ENCODE data around the gene CLMN.

The CLMN gene

DNA sequence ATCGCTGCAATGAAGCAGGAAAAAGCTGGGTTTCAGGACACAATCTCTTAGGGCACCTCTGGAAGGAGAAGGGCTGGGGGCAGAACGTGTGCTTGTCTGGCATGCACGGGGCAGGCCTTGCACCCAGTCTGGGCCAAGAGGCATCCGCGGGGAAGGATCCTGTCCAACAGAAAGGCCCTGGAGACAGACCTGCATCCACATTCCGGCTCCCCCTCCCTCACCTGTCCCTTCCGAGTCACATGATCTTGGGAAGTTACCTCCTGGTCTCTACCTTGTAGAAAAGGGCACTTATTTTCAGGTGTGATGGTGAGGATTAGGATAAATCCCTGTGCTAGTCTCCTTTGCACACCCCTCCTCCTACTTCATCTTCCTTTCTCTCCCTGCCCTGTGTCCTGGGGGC lies 25.4 kb downstream of the CLMN start:
- no peak overlapping the region for H3K27ac ChIP-seq (ENCODE audit: low read depth, low read length)

DNA sequence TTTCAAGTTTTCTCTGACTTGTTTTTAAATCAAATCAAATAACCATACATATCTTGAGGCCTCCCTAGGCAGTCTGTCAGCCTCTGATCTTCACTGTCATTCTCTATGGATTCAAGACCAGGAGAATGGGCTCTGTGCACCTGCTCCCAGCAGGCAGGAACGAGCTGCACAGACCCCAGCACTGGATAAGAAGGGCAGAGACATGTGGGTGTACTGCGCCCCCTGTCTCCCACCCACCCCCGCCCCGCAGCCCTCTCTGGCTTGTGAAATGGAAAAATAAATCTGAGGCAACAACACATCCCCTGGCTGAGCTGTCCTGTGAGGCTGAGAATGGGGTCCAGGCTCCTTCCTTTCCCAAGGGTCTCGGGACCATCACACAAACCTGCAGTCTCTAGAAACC lies 26.3 kb downstream of the CLMN start:
- H3K4me1 ChIP-seq (ENCODE audit: control insufficient read depth, insufficient read depth, low read length, unreplicated experiment), result peaks cover 28% of the 10 kb centered on the region
- H3K79me2 ChIP-seq (ENCODE audit: control insufficient read depth, insufficient read depth, low read length, unreplicated experiment), result no peaks in the 10 kb centered on the region
- H3K27me3 ChIP-seq (ENCODE audit: insufficient read depth, low read length), result no peaks in the 10 kb centered on the region
- H3K4me3 ChIP-seq (ENCODE audit: low read depth, low read length), result no peak overlapping the region
- H2AFZ ChIP-seq (ENCODE audit: low read length, unreplicated experiment), result no peak overlapping the region
- no peaks in the 10 kb centered on the region for H3K36me3 ChIP-seq (ENCODE audit: insufficient read depth, low read length)
- no peak overlapping the region for H3K27ac ChIP-seq (ENCODE audit: low read depth, low read length)

More for the DNA sequence above, 25.4 kb downstream of the CLMN start:
- no peaks in the 10 kb centered on the region for H3K27me3 ChIP-seq (ENCODE audit: insufficient read depth, low read length)
- no peaks in the 10 kb centered on the region for H3K79me2 ChIP-seq (ENCODE audit: control insufficient read depth, insufficient read depth, low read length, unreplicated experiment)
- no peaks in the 10 kb centered on the region for H3K36me3 ChIP-seq (ENCODE audit: insufficient read depth, low read length)
- no peak overlapping the region for H2AFZ ChIP-seq (ENCODE audit: low read length, unreplicated experiment)
- H3K4me1 ChIP-seq (ENCODE audit: control insufficient read depth, insufficient read depth, low read length, unreplicated experiment), result peaks cover 28% of the 10 kb centered on the region
- H3K4me3 ChIP-seq (ENCODE audit: low read depth, low read length), result no peak overlapping the region

DNA sequence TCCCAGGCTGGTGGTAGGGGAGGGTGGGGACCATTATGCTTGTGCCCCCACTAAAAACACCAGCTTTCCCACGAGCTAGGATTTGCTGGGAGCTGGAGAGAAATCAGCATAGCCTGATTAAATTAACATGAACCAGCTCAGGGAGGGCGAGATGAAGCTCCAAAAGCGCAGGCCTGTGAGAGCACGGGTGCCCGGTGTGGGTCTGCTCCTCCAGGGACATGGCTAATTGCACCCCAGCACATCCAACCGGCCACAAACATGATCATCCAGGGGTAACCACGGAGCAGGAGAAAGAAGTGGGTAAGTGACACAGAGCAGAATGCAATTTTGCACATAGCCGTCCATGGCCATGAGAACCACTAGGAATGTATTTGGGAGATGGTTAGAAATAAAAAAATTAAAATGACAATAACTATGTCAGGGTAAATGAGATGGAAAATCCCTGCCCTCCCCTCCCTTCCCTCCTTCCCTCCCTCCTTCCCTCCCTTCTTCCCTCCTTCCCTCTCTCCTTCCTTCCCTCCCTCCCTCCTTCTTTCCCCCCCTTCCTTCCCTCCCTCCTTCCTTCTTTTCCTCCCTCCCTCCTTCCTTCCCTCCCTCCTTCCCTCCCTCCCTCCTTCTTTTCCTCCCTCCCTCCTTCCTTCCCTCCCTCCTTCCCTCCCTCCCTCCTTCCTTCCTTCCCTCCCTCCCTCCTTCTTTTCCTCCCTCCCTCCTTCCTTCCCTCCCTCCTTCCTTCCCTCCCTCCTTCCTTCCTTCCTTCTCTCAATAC lies 26.9 kb downstream of the CLMN start:
- H2AFZ ChIP-seq (ENCODE audit: low read length, unreplicated experiment), result no peak overlapping the region
- H3K4me3 ChIP-seq (ENCODE audit: low read depth, low read length), result no peak overlapping the region
- no peaks in the 10 kb centered on the region for H3K36me3 ChIP-seq (ENCODE audit: insufficient read depth, low read length)
- H3K4me1 ChIP-seq (ENCODE audit: control insufficient read depth, insufficient read depth, low read length, unreplicated experiment), result peaks cover 28% of the 10 kb centered on the region
- H3K27me3 ChIP-seq (ENCODE audit: insufficient read depth, low read length), result no peaks in the 10 kb centered on the region
- H3K27ac ChIP-seq (ENCODE audit: low read depth, low read length), result peak overlapping the region; percentile 58
- no peaks in the 10 kb centered on the region for H3K79me2 ChIP-seq (ENCODE audit: control insufficient read depth, insufficient read depth, low read length, unreplicated experiment)

GRCh38 chr14:95291859-95292542 lies 27.7 kb downstream of the CLMN start:
- H2AFZ ChIP-seq (ENCODE audit: low read length, unreplicated experiment), result no peak overlapping the region
- no peaks in the 10 kb centered on the region for H3K27me3 ChIP-seq (ENCODE audit: insufficient read depth, low read length)
- peak overlapping the region; percentile 46; the same call in 1 of the 2 replicates for H3K4me3 ChIP-seq (ENCODE audit: low read depth, low read length)
- peak overlapping the region; percentile 70 for H3K27ac ChIP-seq (ENCODE audit: low read depth, low read length)
- no peaks in the 10 kb centered on the region for H3K36me3 ChIP-seq (ENCODE audit: insufficient read depth, low read length)
- H3K4me1 ChIP-seq (ENCODE audit: control insufficient read depth, insufficient read depth, low read length, unreplicated experiment), result peaks cover 28% of the 10 kb centered on the region
- no peaks in the 10 kb centered on the region for H3K79me2 ChIP-seq (ENCODE audit: control insufficient read depth, insufficient read depth, low read length, unreplicated experiment)

- no peaks in the 10 kb centered on the region for H3K36me3 ChIP-seq (ENCODE audit: insufficient read depth, low read length)
- no peak overlapping the region for H2AFZ ChIP-seq (ENCODE audit: low read length, unreplicated experiment)
- H3K27me3 ChIP-seq (ENCODE audit: insufficient read depth, low read length), result no peaks in the 10 kb centered on the region
- H3K27ac ChIP-seq (ENCODE audit: low read depth, low read length), result peak overlapping the region; percentile 70
- H3K79me2 ChIP-seq (ENCODE audit: control insufficient read depth, insufficient read depth, low read length, unreplicated experiment), result no peaks in the 10 kb centered on the region
- peaks cover 22% of the 10 kb centered on the region for H3K4me1 ChIP-seq (ENCODE audit: control insufficient read depth, insufficient read depth, low read length, unreplicated experiment)
- no peak overlapping the region for H3K4me3 ChIP-seq (ENCODE audit: low read depth, low read length)
These were observed 28.8 kb downstream of the CLMN start for GRCh38 chr14:95290871-95291431.

DNA sequence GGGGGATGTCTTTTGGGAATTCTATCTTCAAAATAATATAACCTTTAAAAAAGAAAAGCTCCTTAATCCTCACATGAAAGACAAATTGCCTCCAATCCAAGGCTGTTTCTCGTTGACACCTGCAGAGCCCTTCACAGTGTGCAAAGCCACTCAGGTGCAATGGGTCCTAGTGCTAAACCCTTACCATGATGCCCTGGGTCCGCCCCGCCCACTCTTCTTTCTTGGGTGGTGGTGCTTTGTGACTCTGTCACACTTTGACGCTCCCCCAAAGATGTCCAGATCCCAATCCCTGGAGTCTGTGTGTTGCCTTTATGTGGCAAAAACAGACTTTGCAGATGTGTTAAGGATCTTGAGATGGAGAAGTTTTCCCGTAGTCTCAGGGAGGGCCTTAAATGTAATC lies 29.7 kb downstream of the CLMN start:
- Histone ChIP-seq H3K4me3 (ENCODE audit: low read depth, low read length) (no peak overlapping the region), H3K27ac (ENCODE audit: low read depth, low read length) (no peak overlapping the region), H3K79me2 (ENCODE audit: control insufficient read depth, insufficient read depth, low read length, unreplicated experiment) (no peaks in the 10 kb centered on the region), H2AFZ (ENCODE audit: low read length, unreplicated experiment) (no peak overlapping the region), H3K36me3 (ENCODE audit: insufficient read depth, low read length) (no peaks in the 10 kb centered on the region), H3K4me1 (ENCODE audit: control insufficient read depth, insufficient read depth, low read length, unreplicated experiment) (peaks cover 21% of the 10 kb centered on the region), H3K27me3 (ENCODE audit: insufficient read depth, low read length) (no peaks in the 10 kb centered on the region)

GRCh38 chr14:95289323-95290010 lies 30.2 kb downstream of the CLMN start:
- peaks cover 17% of the 10 kb centered on the region for H3K4me1 ChIP-seq (ENCODE audit: control insufficient read depth, insufficient read depth, low read length, unreplicated experiment)
- H3K79me2 ChIP-seq (ENCODE audit: control insufficient read depth, insufficient read depth, low read length, unreplicated experiment), result no peaks in the 10 kb centered on the region
- no peak overlapping the region for H3K4me3 ChIP-seq (ENCODE audit: low read depth, low read length)
- no peak overlapping the region for H3K27ac ChIP-seq (ENCODE audit: low read depth, low read length)
- H3K27me3 ChIP-seq (ENCODE audit: insufficient read depth, low read length), result no peaks in the 10 kb centered on the region
- no peaks in the 10 kb centered on the region for H3K36me3 ChIP-seq (ENCODE audit: insufficient read depth, low read length)
- H2AFZ ChIP-seq (ENCODE audit: low read length, unreplicated experiment), result no peak overlapping the region

DNA sequence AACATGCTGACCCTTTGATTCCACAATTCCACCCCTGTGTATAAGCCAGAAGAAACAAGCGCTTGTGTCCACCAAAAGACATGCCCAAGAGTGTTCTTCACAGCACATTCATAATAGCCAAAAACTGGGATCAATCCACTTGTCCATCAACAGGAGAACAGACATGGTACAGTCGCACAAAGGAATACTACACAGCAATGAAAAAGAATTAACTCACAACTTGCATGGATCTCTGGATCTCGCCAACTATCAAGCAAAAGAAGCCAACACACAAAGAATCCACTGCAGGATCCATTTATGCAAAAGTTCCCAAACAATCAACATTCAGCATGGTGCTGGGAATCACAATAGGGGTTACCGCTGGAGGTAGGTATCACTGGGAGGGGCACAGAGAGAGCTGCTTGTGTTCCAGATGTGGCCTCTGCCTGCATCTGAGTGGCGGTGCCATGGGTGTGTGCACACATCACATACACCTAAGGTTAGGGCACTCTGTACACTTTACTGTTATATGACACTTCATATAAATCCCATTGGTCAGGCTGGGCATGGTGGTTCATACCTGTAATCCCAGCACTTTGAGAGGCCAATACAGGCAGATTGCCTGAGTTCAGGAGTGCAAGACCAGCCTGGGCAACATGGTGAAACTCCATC lies 30.9 kb downstream of the CLMN start:
- Histone ChIP-seq H3K4me1 (ENCODE audit: control insufficient read depth, insufficient read depth, low read length, unreplicated experiment) (peaks cover 17% of the 10 kb centered on the region), H3K4me3 (ENCODE audit: low read depth, low read length) (no peak overlapping the region), H3K27me3 (ENCODE audit: insufficient read depth, low read length) (no peaks in the 10 kb centered on the region), H3K36me3 (ENCODE audit: insufficient read depth, low read length) (no peaks in the 10 kb centered on the region), H3K79me2 (ENCODE audit: control insufficient read depth, insufficient read depth, low read length, unreplicated experiment) (no peaks in the 10 kb centered on the region), H3K27ac (ENCODE audit: low read depth, low read length) (no peak overlapping the region), H2AFZ (ENCODE audit: low read length, unreplicated experiment) (no peak overlapping the region)

GRCh38 chr14:95287176-95287754 lies 32.4 kb downstream of the CLMN start:
- H3K27me3 ChIP-seq (ENCODE audit: insufficient read depth, low read length), result no peaks in the 10 kb centered on the region
- no peak overlapping the region for H3K4me3 ChIP-seq (ENCODE audit: low read depth, low read length)
- no peak overlapping the region for H3K27ac ChIP-seq (ENCODE audit: low read depth, low read length)
- H3K36me3 ChIP-seq (ENCODE audit: insufficient read depth, low read length), result no peaks in the 10 kb centered on the region
- peaks cover 17% of the 10 kb centered on the region for H3K4me1 ChIP-seq (ENCODE audit: control insufficient read depth, insufficient read depth, low read length, unreplicated experiment)
- no peaks in the 10 kb centered on the region for H3K79me2 ChIP-seq (ENCODE audit: control insufficient read depth, insufficient read depth, low read length, unreplicated experiment)
- no peak overlapping the region for H2AFZ ChIP-seq (ENCODE audit: low read length, unreplicated experiment)

DNA sequence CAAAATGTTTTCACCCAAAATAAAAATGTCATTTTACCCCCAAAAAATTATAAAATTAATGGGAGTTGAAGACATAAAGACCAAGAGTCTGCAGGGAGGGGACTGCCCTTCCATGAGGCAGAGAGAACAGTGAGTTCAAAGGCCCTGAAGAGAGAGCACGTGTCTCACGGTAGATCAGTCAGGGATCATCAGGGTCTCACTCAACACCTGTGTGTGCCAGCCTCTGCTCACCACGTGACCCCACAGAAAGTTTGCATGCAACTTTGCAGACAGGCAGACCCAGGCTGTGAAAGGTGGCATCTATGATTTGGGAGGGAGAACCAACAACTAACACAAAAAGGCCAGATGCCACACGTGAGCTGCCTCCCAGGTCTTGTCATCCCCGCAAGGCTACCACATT lies 33.1 kb downstream of the CLMN start:
- no peak overlapping the region for H2AFZ ChIP-seq (ENCODE audit: low read length, unreplicated experiment)
- H3K27me3 ChIP-seq (ENCODE audit: insufficient read depth, low read length), result no peaks in the 10 kb centered on the region
- H3K27ac ChIP-seq (ENCODE audit: low read depth, low read length), result no peak overlapping the region
- H3K36me3 ChIP-seq (ENCODE audit: insufficient read depth, low read length), result no peaks in the 10 kb centered on the region
- no peaks in the 10 kb centered on the region for H3K79me2 ChIP-seq (ENCODE audit: control insufficient read depth, insufficient read depth, low read length, unreplicated experiment)
- H3K4me3 ChIP-seq (ENCODE audit: low read depth, low read length), result no peak overlapping the region
- H3K4me1 ChIP-seq (ENCODE audit: control insufficient read depth, insufficient read depth, low read length, unreplicated experiment), result peaks cover 12% of the 10 kb centered on the region
